CD8-positive, alpha-beta memory T cell (primary cell): ENCODE data around the gene COPS3. TPM values are rescaled to one million over a fixed set of nuclear protein-coding genes. Genes with fewer than 3 reads are reported as not detected.
"Not testable (repeated sequence)": the region's sequence is repeated elsewhere in the genome, so short reads cannot be mapped to it uniquely, and the experiment has no call there.

Experiments
- CTCF ChIA-PET: fragments of 350-600 bp; sonication (Branson Sonifier 250); formaldehyde crosslinking; loops from one replicate; lab custom pipeline; 2021; ENCODE audit warnings: antibody characterized with exemption; lab: Charles Lee
- POLR2A ChIA-PET: fragments of 350-600 bp; sonication (Branson Sonifier 250); formaldehyde crosslinking; loops from one replicate; lab custom pipeline; 2021; ENCODE audit warnings: antibody characterized with exemption; lab: Charles Lee
- DNase-seq, 5 donors: peaks; one replicate each; pipeline versions ENCODE4 v3.0.0 to v3.0.0-alpha.2; 2020 to 2022; ENCODE audit warnings: mixed read lengths in 1 of 5
- H3K27ac ChIP-seq: one replicate; pipeline ENCODE4 v1.7.0; 2013; ENCODE audit warnings: low read depth, mild to moderate bottlenecking, low read length, moderate library complexity
- H3K27me3 ChIP-seq: 2 replicates; pipeline ENCODE4 v1.7.0; 2013; ENCODE audit warnings: low read length, mild to moderate bottlenecking; ENCODE audit not compliant: insufficient read depth, poor library complexity, severe bottlenecking
- H3K36me3 ChIP-seq: 2 replicates; pipeline ENCODE4 v1.7.0; 2013; ENCODE audit warnings: mild to moderate bottlenecking, low read length, moderate library complexity; ENCODE audit not compliant: insufficient read depth
- H3K4me1 ChIP-seq: 2 replicates; pipeline ENCODE4 v1.7.0; 2013; ENCODE audit warnings: mild to moderate bottlenecking, low read length, moderate library complexity; ENCODE audit not compliant: insufficient read depth
- H3K4me3 ChIP-seq: 2 replicates; pipeline ENCODE4 v1.7.0; 2013; ENCODE audit warnings: mild to moderate bottlenecking, low read length
- H3K9me3 ChIP-seq: 2 replicates; pipeline ENCODE4 v1.7.0; 2013; ENCODE audit warnings: mild to moderate bottlenecking, low read length
- H3K27ac Mint-ChIP-seq, 8 donors: one replicate each; pipeline ENCODE4 v1.8.0; 2020 to 2021; ENCODE audit warnings: mixed read lengths in 8 of 8, mild to moderate bottlenecking in 6 of 8, inconsistent platforms in 3 of 8, moderate library complexity in 3 of 8
- H3K27me3 Mint-ChIP-seq, 2 donors: one replicate each; pipeline ENCODE4 v1.8.0; 2020 to 2021; ENCODE audit warnings: mixed read lengths in 2 of 2, mild to moderate bottlenecking in 1 of 2, moderate library complexity in 1 of 2
- H3K36me3 Mint-ChIP-seq, 3 donors: one replicate each; pipeline ENCODE4 v1.8.0; 2020 to 2021; ENCODE audit warnings: mixed read lengths in 3 of 3, inconsistent platforms in 1 of 3, mild to moderate bottlenecking in 1 of 3
- H3K4me1 Mint-ChIP-seq, 3 donors: one replicate each; pipeline ENCODE4 v1.8.0; 2020 to 2021; ENCODE audit warnings: mixed read lengths in 3 of 3, inconsistent platforms in 1 of 3, mild to moderate bottlenecking in 1 of 3
- H3K4me3 Mint-ChIP-seq, 7 donors: one replicate each; pipeline ENCODE4 v1.8.0; 2020 to 2021; ENCODE audit warnings: mixed read lengths in 7 of 7, mild to moderate bottlenecking in 6 of 7, moderate library complexity in 4 of 7, inconsistent platforms in 2 of 7
- H3K9me3 Mint-ChIP-seq, 5 donors: one replicate each; pipeline ENCODE4 v1.8.0; 2020 to 2022; ENCODE audit warnings: mixed read lengths in 5 of 5, mild to moderate bottlenecking in 3 of 5, moderate library complexity in 2 of 5, inconsistent platforms in 1 of 5
- polyA plus RNA-seq: library from polyadenylated mRNA; unstranded; fragments of 300-500 nt; fragmentation: Illumina TruSeq; gene quantifications from one replicate; pipeline ENCODE4 v1.2.3, GENCODE V29; 2021
- total RNA-seq, 2 experiments: library from RNA; stranded (reverse); gene quantifications; one replicate each; pipeline ENCODE4 v1.2.3, GENCODE V29; 2021

Gene COPS3
- total and polyA plus RNA-seq, 3 experiments from 2014 or later, result 86.3 to 137 (median 132) TPM

DNA sequence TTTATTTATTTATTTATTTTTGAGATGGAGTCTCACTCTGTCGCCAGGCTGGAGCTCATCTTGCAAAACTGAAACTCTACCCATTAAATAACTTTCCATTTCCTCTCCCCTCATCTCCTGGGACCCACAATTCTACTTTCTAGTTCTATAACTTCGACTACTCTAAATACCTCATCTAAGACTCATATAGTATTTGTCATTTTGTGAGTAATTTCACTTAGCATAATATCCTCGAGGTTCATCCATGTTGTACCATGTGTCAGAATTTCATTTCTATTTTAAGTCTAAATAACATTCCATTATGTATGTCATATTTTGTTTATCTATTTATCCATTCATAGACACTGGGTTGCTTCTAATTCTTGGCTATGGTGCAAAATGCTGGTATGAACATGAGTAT is 17.1 kb upstream of the COPS3 start:
- Histone ChIP-seq H3K4me1 (peaks cover 3% of the 10 kb centered on the region), H3K27me3 (no peaks in the 10 kb centered on the region), H3K4me3 (no peak overlapping the region), H3K36me3 (no peaks in the 10 kb centered on the region), H3K9me3 (no peaks in the 10 kb centered on the region), H3K27ac (no peak overlapping the region)
- DNase-seq, result no peak
- ChIA-PET POLR2A (no interaction called here), CTCF (no interaction called here)
- H3K4me3 Mint-ChIP-seq, result no peak overlapping the region
- H3K4me1 Mint-ChIP-seq, result peaks cover 6 to 13% (median 12%) of the 10 kb centered on the region in 3 donors
- no peak overlapping the region for H3K27ac Mint-ChIP-seq
- H3K27me3 Mint-ChIP-seq, result peaks cover 6 to 9% of the 10 kb centered on the region in 2 donors
- H3K9me3 Mint-ChIP-seq, result no peaks in the 10 kb centered on the region
- no peaks in the 10 kb centered on the region for H3K36me3 Mint-ChIP-seq

DNA sequence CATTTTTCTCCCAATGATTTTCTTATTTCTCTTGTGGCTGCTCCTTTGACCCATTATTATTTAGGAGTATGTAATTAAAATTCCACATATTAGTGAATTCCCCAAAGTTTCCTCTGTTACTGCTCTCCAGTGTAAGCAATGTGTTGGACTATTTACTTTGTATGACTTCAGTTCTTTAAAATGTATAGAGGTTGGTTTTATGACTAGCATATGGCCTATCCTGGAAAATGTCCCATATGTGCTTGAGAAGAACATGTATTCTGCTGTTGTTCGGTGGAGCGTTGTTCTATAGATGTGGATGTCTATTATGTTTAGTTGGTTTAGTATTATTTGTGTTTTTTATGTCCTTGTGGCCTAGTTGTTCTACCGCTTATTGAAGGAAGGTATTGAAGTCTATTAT is 16.2 kb upstream of the COPS3 start:
- CTCF ChIA-PET, result interaction anchor here (1.5 kb wide), 1 partner anchor 9 kb away, joined by 3 read pairs; no protein-coding TSS in a partner anchor
- Mint-ChIP-seq H3K4me3 (no peak overlapping the region), H3K4me1 (peaks cover 2 to 7% (median 7%) of the 10 kb centered on the region in 3 donors), H3K36me3 (no peaks in the 10 kb centered on the region), H3K27ac (no peak overlapping the region), H3K27me3 (peaks cover 6 to 9% of the 10 kb centered on the region in 2 donors), H3K9me3 (no peaks in the 10 kb centered on the region)
- Histone ChIP-seq H3K9me3 (no peaks in the 10 kb centered on the region), H3K27ac (no peak overlapping the region), H3K4me1 (no peaks in the 10 kb centered on the region), H3K27me3 (no peaks in the 10 kb centered on the region), H3K36me3 (no peaks in the 10 kb centered on the region), H3K4me3 (no peak overlapping the region)
- POLR2A ChIA-PET, result no interaction called here
- no peak for DNase-seq

DNA sequence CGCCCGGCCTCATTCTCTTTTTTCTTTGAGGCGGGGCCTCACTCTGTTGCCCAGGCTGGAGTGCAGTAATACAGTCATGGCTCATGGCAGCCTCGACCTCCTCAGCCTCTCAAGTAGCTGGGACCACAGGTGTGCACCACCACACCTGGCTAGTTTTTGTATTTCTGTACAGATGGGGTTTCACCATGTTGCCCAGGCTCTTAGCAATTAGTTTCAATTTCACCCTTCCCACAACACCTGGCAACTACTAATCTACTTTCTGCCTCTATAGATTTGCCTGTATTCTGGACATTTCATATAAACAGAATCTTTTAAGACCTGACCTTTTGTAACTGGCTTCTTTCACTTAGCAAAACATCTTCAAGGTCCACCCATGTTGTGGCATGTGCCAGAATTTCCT is 14.1 kb upstream of the COPS3 start:
- CTCF ChIA-PET, result no interaction called here
- Mint-ChIP-seq H3K4me3 (no peak overlapping the region), H3K4me1 (peaks cover 0 to 2% (median 1%) of the 10 kb centered on the region in 3 donors), H3K9me3 (no peaks in the 10 kb centered on the region), H3K27ac (no peak overlapping the region), H3K27me3 (peaks cover 4 to 7% of the 10 kb centered on the region in 2 donors), H3K36me3 (no peaks in the 10 kb centered on the region)
- Histone ChIP-seq H3K9me3 (no peaks in the 10 kb centered on the region), H3K27ac (no peak overlapping the region), H3K36me3 (no peaks in the 10 kb centered on the region), H3K4me3 (no peak overlapping the region), H3K27me3 (no peaks in the 10 kb centered on the region), H3K4me1 (no peaks in the 10 kb centered on the region)
- no peak for DNase-seq
- POLR2A ChIA-PET, result no interaction called here

DNA sequence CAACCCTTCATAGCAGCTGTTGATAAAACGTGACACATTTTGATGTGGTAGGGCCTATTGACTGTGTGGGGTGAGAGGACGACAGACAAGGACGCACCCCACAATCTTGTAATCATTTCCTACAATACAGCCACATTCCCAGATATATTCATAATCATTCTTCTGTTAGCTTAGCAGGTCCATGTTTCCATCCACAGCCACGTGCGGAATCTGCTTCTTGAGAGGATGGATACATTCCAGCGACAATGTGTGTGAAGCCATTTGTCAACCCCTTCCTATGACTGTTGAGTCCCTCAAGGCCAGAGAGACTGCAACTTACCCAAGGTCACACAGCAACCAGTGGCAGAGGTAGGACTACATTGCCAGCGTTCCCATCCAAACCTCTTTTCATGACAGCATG is 8.7 kb upstream of the COPS3 start:
- no peak overlapping the region for H3K4me3 ChIP-seq
- DNase-seq, result no peak
- Mint-ChIP-seq H3K27ac (no peak overlapping the region), H3K36me3 (no peaks in the 10 kb centered on the region), H3K4me3 (no peak overlapping the region), H3K9me3 (peaks cover 0 to 2% (median 0%) of the 10 kb centered on the region in 5 donors), H3K27me3 (peaks cover 0 to 3% of the 10 kb centered on the region in 2 donors), H3K4me1 (no peaks in the 10 kb centered on the region)
- H3K4me1 ChIP-seq, result no peaks in the 10 kb centered on the region
- no peaks in the 10 kb centered on the region for H3K9me3 ChIP-seq
- POLR2A ChIA-PET, result no interaction called here
- no peaks in the 10 kb centered on the region for H3K27me3 ChIP-seq
- CTCF ChIA-PET, result interaction anchor here (1.0 kb wide), 1 partner anchor 9 kb away, joined by 4 read pairs; the partner anchor contains the start of gene COPS3
- H3K36me3 ChIP-seq, result no peaks in the 10 kb centered on the region
- H3K27ac ChIP-seq, result no peak overlapping the region

DNA sequence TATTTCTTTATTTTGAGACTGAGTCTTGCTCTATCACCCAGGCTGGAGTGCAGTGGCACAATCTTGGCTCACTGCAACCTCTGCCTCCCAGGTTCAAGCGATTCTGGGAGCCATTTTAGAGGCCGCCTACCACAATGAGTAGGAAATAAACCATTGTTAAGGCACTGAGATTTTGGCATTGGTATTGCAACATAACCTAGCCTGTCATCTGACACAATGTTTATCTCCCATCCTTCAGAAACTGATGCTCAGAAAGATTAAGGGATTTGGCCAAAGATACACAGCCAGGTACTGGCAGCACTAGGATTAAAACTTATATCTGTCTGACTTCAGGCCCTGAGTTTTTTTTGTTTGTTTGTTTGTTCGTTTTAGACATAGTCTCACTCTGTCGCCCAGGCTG is 8.0 kb upstream of the COPS3 start:
- ChIA-PET POLR2A (no interaction called here), CTCF (no interaction called here)
- H3K36me3 Mint-ChIP-seq, result no peaks in the 10 kb centered on the region
- no peaks in the 10 kb centered on the region for H3K4me1 ChIP-seq
- no peaks in the 10 kb centered on the region for H3K27me3 ChIP-seq
- no peak overlapping the region for H3K27ac ChIP-seq
- no peak for DNase-seq
- no peaks in the 10 kb centered on the region for H3K9me3 ChIP-seq
- peaks cover 0 to 2% (median 0%) of the 10 kb centered on the region in 5 donors for H3K9me3 Mint-ChIP-seq
- H3K36me3 ChIP-seq, result no peaks in the 10 kb centered on the region
- no peaks in the 10 kb centered on the region for H3K4me1 Mint-ChIP-seq
- peak overlapping the region in 1 of 8 donors; percentile 43 for H3K27ac Mint-ChIP-seq
- H3K4me3 Mint-ChIP-seq, result no peak overlapping the region
- peaks cover 0 to 3% of the 10 kb centered on the region in 2 donors for H3K27me3 Mint-ChIP-seq
- no peak overlapping the region for H3K4me3 ChIP-seq

DNA sequence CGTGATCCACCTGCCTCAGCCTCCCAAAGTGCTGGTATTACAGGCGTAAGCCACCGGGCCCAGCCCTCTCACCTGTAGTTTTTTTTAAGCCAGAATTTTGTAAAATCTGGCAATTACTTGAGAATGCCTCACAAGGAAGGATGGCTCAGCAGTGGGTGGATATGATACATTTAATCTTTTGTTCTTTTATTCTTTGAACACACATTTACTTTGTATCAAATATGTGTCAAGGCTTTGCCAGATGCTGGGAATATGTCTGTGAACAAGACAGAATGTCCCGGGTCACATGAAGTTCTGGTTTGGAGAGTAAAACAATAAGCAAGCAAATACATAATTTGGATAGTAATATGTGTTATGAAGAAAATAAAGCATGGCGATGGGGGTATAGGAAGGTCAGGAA is 4.9 kb upstream of the COPS3 start:
- Histone ChIP-seq H3K27ac (no peak overlapping the region), H3K9me3 (no peaks in the 10 kb centered on the region), H3K27me3 (no peaks in the 10 kb centered on the region), H3K36me3 (no peaks in the 10 kb centered on the region), H3K4me1 (peaks cover 6% of the 10 kb centered on the region), H3K4me3 (no peak overlapping the region)
- DNase-seq, result no peak
- no peak overlapping the region for H3K4me3 Mint-ChIP-seq
- H3K36me3 Mint-ChIP-seq, result peaks cover 0 to 3% (median 0%) of the 10 kb centered on the region in 3 donors
- no peak overlapping the region for H3K27ac Mint-ChIP-seq
- peaks cover 0 to 2% (median 0%) of the 10 kb centered on the region in 5 donors for H3K9me3 Mint-ChIP-seq
- no peaks in the 10 kb centered on the region for H3K27me3 Mint-ChIP-seq
- POLR2A ChIA-PET, result no interaction called here
- H3K4me1 Mint-ChIP-seq, result peaks cover 9 to 12% (median 9%) of the 10 kb centered on the region in 3 donors
- CTCF ChIA-PET, result no interaction called here

DNA sequence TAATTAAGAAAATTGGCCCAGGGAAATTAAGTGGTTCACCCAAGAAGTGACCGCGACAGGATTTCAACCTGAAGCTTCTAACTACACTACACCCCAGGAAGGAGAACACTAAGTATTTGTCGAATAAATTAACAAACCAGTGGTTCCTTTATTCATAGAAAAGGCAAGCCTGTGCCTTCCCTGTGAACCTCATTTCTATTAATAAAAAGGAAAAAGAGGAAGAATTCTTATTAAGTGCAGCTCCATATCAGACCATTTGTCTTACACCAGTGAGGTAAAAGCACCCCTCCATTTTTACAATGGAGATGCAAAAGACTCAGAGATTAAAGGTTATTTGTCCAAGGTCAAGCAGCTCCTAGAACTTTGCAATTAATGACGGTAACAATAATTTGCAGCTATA is 1.7 kb downstream of the COPS3 start:
- Histone ChIP-seq H3K4me1 (peaks cover 33% of the 10 kb centered on the region), H3K4me3 (peak overlapping the region; percentile 77), H3K9me3 (no peaks in the 10 kb centered on the region), H3K27ac (no peak overlapping the region), H3K27me3 (no peaks in the 10 kb centered on the region), H3K36me3 (no peaks in the 10 kb centered on the region)
- DNase-seq, result no peak
- H3K4me1 Mint-ChIP-seq, result peaks cover 33 to 56% (median 41%) of the 10 kb centered on the region in 3 donors
- peak overlapping the region; percentile 68 to 99 (median 90) for H3K4me3 Mint-ChIP-seq
- H3K36me3 Mint-ChIP-seq, result peaks cover 3 to 36% (median 4%) of the 10 kb centered on the region in 3 donors
- ChIA-PET CTCF (interaction anchor here (0.8 to 1.6 kb wide), 4 partner anchors 12 to 42 kb away, joined by 3 to 6 read pairs (median 3); partner anchors contain the start of gene FLCN), POLR2A (interaction anchor here (0.7 to 2.5 kb wide), 3 partner anchors 8 to 26 kb away, joined by 3 to 10 read pairs (median 4); no protein-coding TSS in a partner anchor)
- no peaks in the 10 kb centered on the region for H3K27me3 Mint-ChIP-seq
- H3K27ac Mint-ChIP-seq, result peak overlapping the region in 7 of 8 donors; percentile 6 to 95 (median 54)
- no peaks in the 10 kb centered on the region for H3K9me3 Mint-ChIP-seq

DNA sequence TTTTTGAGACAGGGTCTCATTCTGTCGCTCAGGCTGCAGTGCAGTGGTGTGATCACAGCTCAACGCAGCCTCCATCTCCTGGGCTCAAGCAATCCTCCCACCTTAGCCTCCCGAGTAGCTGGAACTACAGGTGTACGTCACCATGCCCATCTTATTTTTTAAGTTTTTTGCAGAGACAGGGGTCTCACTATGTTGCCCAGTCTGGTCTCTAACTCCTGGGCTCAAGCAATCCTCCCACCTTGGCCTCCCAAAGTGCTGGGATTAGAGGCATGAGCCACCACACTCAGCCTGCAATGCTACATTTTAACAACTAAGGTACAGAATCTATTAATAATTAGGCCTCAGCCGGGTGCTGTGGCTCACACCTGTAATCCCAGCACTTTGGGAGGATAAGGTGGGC is 3.6 kb downstream of the COPS3 start:
- DNase-seq, POLR2A ChIA-PET, H3K27ac ChIP-seq, H3K27me3 ChIP-seq, H3K36me3 ChIP-seq, H3K9me3 Mint-ChIP-seq, H3K27me3 Mint-ChIP-seq, H3K9me3 ChIP-seq, H3K4me3 ChIP-seq, H3K4me3 Mint-ChIP-seq: not testable (repeated sequence)
- H3K4me1 ChIP-seq, result peaks cover 33% of the 10 kb centered on the region
- H3K36me3 Mint-ChIP-seq, result peaks cover 3 to 54% (median 7%) of the 10 kb centered on the region in 3 donors
- peak overlapping the region in 1 of 8 donors; percentile 94 for H3K27ac Mint-ChIP-seq
- CTCF ChIA-PET, result interaction anchor here (0.7 kb wide), 1 partner anchor 35 kb away, joined by 3 read pairs; no protein-coding TSS in a partner anchor
- H3K4me1 Mint-ChIP-seq, result peaks cover 34 to 59% (median 41%) of the 10 kb centered on the region in 3 donors
